ENCODE measurements around the gene NFIB.

Gene NFIB

GRCh38 chr9:14238518-14238917 is 75.4 kb downstream of the NFIB start:
- no peak for DNase-seq

- DNase-seq, result no peak
Observed at GRCh38 chr9:14238079-14238478, 75.9 kb downstream of the NFIB start.

GRCh38 chr9:14236591-14236990 is 77.3 kb downstream of the NFIB start:
- no peak for DNase-seq

- DNase-seq, result no peak
Observed at GRCh38 chr9:14232111-14232510, 81.8 kb downstream of the NFIB start.

- DNase-seq, result no peak
Observed at GRCh38 chr9:14231196-14231990, 82.5 kb downstream of the NFIB start.

- DNase-seq, result no peak
Observed at GRCh38 chr9:14228602-14229001, 85.3 kb downstream of the NFIB start.

GRCh38 chr9:14226855-14227532 is 86.9 kb downstream of the NFIB start:
- DNase-seq, result no peak

- DNase-seq, result no peak
Observed at GRCh38 chr9:14223081-14223480, 90.9 kb downstream of the NFIB start.

- no peak for DNase-seq
Observed at GRCh38 chr9:14222149-14222835, 91.6 kb downstream of the NFIB start.

- DNase-seq, result no peak
Observed at GRCh38 chr9:14221558-14221957, 92.4 kb downstream of the NFIB start.

- DNase-seq, result no peak
Observed at GRCh38 chr9:14221119-14221518, 92.8 kb downstream of the NFIB start.

- no peak for DNase-seq
Observed at GRCh38 chr9:14220256-14220655, 93.7 kb downstream of the NFIB start.

- DNase-seq, result no peak
Observed at GRCh38 chr9:14219850-14220249, 94.1 kb downstream of the NFIB start.

- no peak for DNase-seq
Observed at GRCh38 chr9:14218253-14218652, 95.7 kb downstream of the NFIB start.

GRCh38 chr9:14216612-14217194 is 97.2 kb downstream of the NFIB start:
- DNase-seq, result no peak

GRCh38 chr9:14215614-14216013 is 98.3 kb downstream of the NFIB start:
- DNase-seq, result no peak

- DNase-seq, result no peak
Observed at GRCh38 chr9:14214693-14215092, 99.2 kb downstream of the NFIB start.

GRCh38 chr9:14214065-14214684 is 99.8 kb downstream of the NFIB start:
- no peak for DNase-seq

GRCh38 chr9:14213504-14213903 is 100.4 kb downstream of the NFIB start:
- DNase-seq, result no peak

- DNase-seq, result no peak
Observed at GRCh38 chr9:14212697-14213420, 101.1 kb downstream of the NFIB start.

- no peak for DNase-seq
Observed at GRCh38 chr9:14212077-14212476, 101.9 kb downstream of the NFIB start.

GRCh38 chr9:14211564-14211963 is 102.4 kb downstream of the NFIB start:
- no peak for DNase-seq

Measured in activated CD4-positive, alpha-beta T cell treated with anti-CD3 and anti-CD28 coated beads, Interleukin-2, amount 50 U/mL, for 48 hours (primary cell).